Uterus (tissue), 4 donors: ENCODE results near the gene MSANTD7. TPM values are rescaled to one million over a fixed set of nuclear protein-coding genes. Genes with fewer than 3 reads are reported as not detected.
"Not testable (repeated sequence)": the region's sequence is repeated elsewhere in the genome, so short reads cannot be mapped to it uniquely, and the experiment has no call there.

Experiments
- DNase-seq, 2 donors: peaks; one replicate each; pipeline ENCODE4 v3.0.0-alpha.2; 2019 to 2020
- H3K27ac ChIP-seq, 2 donors: fragments of 200-600 bp; sonication (generic); 1 replicate in 1 of 2; 2 replicates in 1 of 2; pipeline ENCODE4 v1.5.1; 2016 to 2018
- H3K27me3 ChIP-seq, 2 donors: fragments of 200-600 bp; sonication (generic); one replicate each; pipeline ENCODE4 v1.5.1; 2018 to 2019; ENCODE audit warnings: control low read depth in 1 of 2
- H3K36me3 ChIP-seq, 2 donors: fragments of 200-600 bp; sonication (generic); one replicate each; pipeline ENCODE4 v1.5.1; 2019; ENCODE audit warnings: control low read depth in 1 of 2
- H3K4me1 ChIP-seq, 2 donors: fragments of 200-600 bp; sonication (generic); one replicate each; pipeline ENCODE4 v1.5.1; 2018 to 2019; ENCODE audit warnings: control low read depth in 1 of 2
- H3K4me3 ChIP-seq, 2 donors: fragments of 200-600 bp; sonication (generic); 1 replicate in 1 of 2; 2 replicates in 1 of 2; pipeline ENCODE4 v1.5.1; 2018 to 2019; ENCODE audit warnings: mild to moderate bottlenecking in 1 of 2
- H3K9me3 ChIP-seq, 2 donors: fragments of 200-600 bp; sonication (generic); one replicate each; pipeline ENCODE4 v1.5.1; 2019; ENCODE audit warnings: control low read depth in 1 of 2
- CTCF ChIP-seq, 4 experiments: fragments of 200-600 bp in 2 of 4; fragments of 450-650 bp in 2 of 4; sonication (generic) in 2 of 4; IDR thresholded peaks; one replicate each; pipeline ENCODE4 v1.5.1; 2016 to 2019; ENCODE audit warnings: antibody characterized with exemption in 4 of 4, mild to moderate bottlenecking in 2 of 4, moderate library complexity in 1 of 4
- POLR2A ChIP-seq, 2 donors: fragments of 450-650 bp; IDR thresholded peaks; one replicate each; pipeline ENCODE4 v1.6.1; 2016; ENCODE audit warnings: antibody characterized with exemption in 2 of 2, mild to moderate bottlenecking in 1 of 2, moderate library complexity in 1 of 2
- intact Hi-C: fragments of 100-400 bp; cut with DNase I; formaldehyde crosslinking; loops from one replicate; pipeline ENCODE4 v1.15.1; 2023; ENCODE audit warnings: low total_unique reads
- total RNA-seq, 4 donors: library from RNA; depleted of rRNA in 3 of 4; stranded (reverse); fragments of >200 nt in 3 of 4; gene quantifications; one replicate each; pipeline versions ENCODE4 v1.1.0 to v1.2.4, GENCODE V29; 2014 to 2023
- donor health status: DM: yes; HTN: yes; CAD: no.

The MSANTD7 gene
- total RNA-seq, 4 donors from 2014 or later: 3.2 to 23.2 (median 8.6) TPM

- TF ChIP-seq POLR2A (IDR thresholded peaks at IDR 0.05): no peak
- no peak for TF ChIP-seq CTCF (IDR thresholded peaks at IDR 0.05)
- Histone ChIP-seq H3K4me3 (no peak overlapping the region), H3K27ac (no peak overlapping the region), H3K4me1 (no peaks in the 10 kb centered on the region), H3K27me3 (no peaks in the 10 kb centered on the region), H3K9me3 (no peaks in the 10 kb centered on the region), H3K36me3 (no peaks in the 10 kb centered on the region)
- intact Hi-C loops: no loop called here
- DNase-seq: no peak
Measured at GRCh38 chr10:14860791-14861190, 22.7 kb downstream of the MSANTD7 start.

GRCh38 chr10:14864466-14864865, 26.4 kb downstream of the MSANTD7 start:
- H3K36me3 ChIP-seq, H3K27ac ChIP-seq, DNase-seq, H3K4me1 ChIP-seq, intact Hi-C loops, H3K9me3 ChIP-seq, H3K4me3 ChIP-seq, H3K27me3 ChIP-seq: not testable (repeated sequence)

GRCh38 chr10:14864871-14865270, 26.8 kb downstream of the MSANTD7 start:
- H3K27me3 ChIP-seq, H3K27ac ChIP-seq, H3K36me3 ChIP-seq, H3K4me3 ChIP-seq, DNase-seq, intact Hi-C loops, H3K9me3 ChIP-seq, H3K4me1 ChIP-seq: not testable (repeated sequence)

- no peak overlapping the region for H3K4me3 ChIP-seq
- no peak for DNase-seq
- no peaks in the 10 kb centered on the region for H3K4me1 ChIP-seq
- intact Hi-C loops: no loop called here
- H3K36me3 ChIP-seq: no peaks in the 10 kb centered on the region
- no peaks in the 10 kb centered on the region for H3K9me3 ChIP-seq
- H3K27ac ChIP-seq: no peak overlapping the region
- TF ChIP-seq POLR2A (IDR thresholded peaks at IDR 0.05) (no peak), CTCF (IDR thresholded peaks at IDR 0.05) (no peak)
- H3K27me3 ChIP-seq: no peaks in the 10 kb centered on the region
Measured at GRCh38 chr10:14873090-14873760, 35.1 kb downstream of the MSANTD7 start.

- no peaks in the 10 kb centered on the region for H3K36me3 ChIP-seq
- H3K4me3 ChIP-seq: no peak overlapping the region
- intact Hi-C loops: no loop called here
- H3K4me1 ChIP-seq: no peaks in the 10 kb centered on the region
- H3K27ac ChIP-seq: no peak overlapping the region
- H3K9me3 ChIP-seq: no peaks in the 10 kb centered on the region
- DNase-seq: no peak
- TF ChIP-seq CTCF (IDR thresholded peaks at IDR 0.05): no peak
- no peak for TF ChIP-seq POLR2A (IDR thresholded peaks at IDR 0.05)
- H3K27me3 ChIP-seq: no peaks in the 10 kb centered on the region
Measured at GRCh38 chr10:14875941-14876340, 37.8 kb downstream of the MSANTD7 start.

- Histone ChIP-seq H3K27me3 (no peaks in the 10 kb centered on the region), H3K9me3 (no peaks in the 10 kb centered on the region), H3K27ac (no peak overlapping the region), H3K36me3 (no peaks in the 10 kb centered on the region), H3K4me3 (no peak overlapping the region), H3K4me1 (no peaks in the 10 kb centered on the region)
- intact Hi-C loops: no loop called here
- no peak for DNase-seq
- TF ChIP-seq POLR2A (IDR thresholded peaks at IDR 0.05): no peak
- TF ChIP-seq CTCF (IDR thresholded peaks at IDR 0.05): no peak
Measured at GRCh38 chr10:14876764-14877163, 38.7 kb downstream of the MSANTD7 start.
